T-cell (primary cell): ENCODE results near the gene RDH12. TPM values are rescaled to one million over a fixed set of nuclear protein-coding genes. Genes with fewer than 3 reads are reported as not detected.

ENCODE experiments used
- ATAC-seq, 4 experiments: fragments of 200-7000 bp in 3 of 4; fragments of 150-1000 bp in 1 of 4; cut with Tn5 transposase; replicated peaks in 1 of 4; 1 replicate in 3 of 4; 2 replicates in 1 of 4; pipeline ENCODE4 v1.10.0; 2021; ENCODE audit warnings: moderate library complexity in 3 of 4, mild to moderate bottlenecking in 2 of 4, moderate number of reproducible peaks in 1 of 4
- CTCF ChIA-PET, 2 donors: fragments of 300-600 bp; sonication (Branson Sonifier 250); formaldehyde crosslinking; loops; one replicate each; lab custom pipeline; 2022; ENCODE audit warnings: antibody characterized with exemption in 2 of 2; lab: Charles Lee
- POLR2A ChIA-PET, 2 donors: fragments of 300-600 bp; sonication (Branson Sonifier 250); formaldehyde crosslinking; loops; one replicate each; lab custom pipeline; 2022; ENCODE audit warnings: antibody characterized with exemption in 2 of 2; lab: Charles Lee
- DNase-seq, 35 experiments: peaks; one replicate each; pipeline versions ENCODE4 v3.0.0 to v3.0.0-alpha.2; 2013 to 2023
- H3K27ac ChIP-seq: one replicate; pipeline ENCODE4 v1.5.1; 2013; ENCODE audit warnings: low read length
- H3K27me3 ChIP-seq, 2 experiments: replicated peaks in 1 of 2; 1 replicate in 1 of 2; 2 replicates in 1 of 2; pipeline versions ENCODE4 v1.6.1 to v1.7.0; 2013; ENCODE audit warnings: low read length in 1 of 2, mixed read lengths in 1 of 2; ENCODE audit not compliant: control insufficient read depth in 2 of 2, insufficient read depth in 2 of 2; ENCODE audit errors: extremely low read depth in 1 of 2
- H3K36me3 ChIP-seq, 2 donors: 1 replicate in 1 of 2; 2 replicates in 1 of 2; pipeline versions ENCODE4 v1.6.1 to v1.7.0; 2013; ENCODE audit warnings: low read length in 1 of 2; ENCODE audit not compliant: control insufficient read depth in 2 of 2, insufficient read depth in 1 of 2; ENCODE audit errors: extremely low read depth in 1 of 2
- H3K4me1 ChIP-seq, 2 experiments: 1 replicate in 1 of 2; 2 replicates in 1 of 2; pipeline versions ENCODE4 v1.6.1 to v1.7.0; 2013; ENCODE audit warnings: low read length in 2 of 2, mixed read lengths in 1 of 2; ENCODE audit not compliant: insufficient read depth in 2 of 2, control insufficient read depth in 1 of 2; ENCODE audit errors: extremely low read depth in 1 of 2
- H3K4me3 ChIP-seq, 2 donors: 1 replicate in 1 of 2; 2 replicates in 1 of 2; pipeline versions ENCODE4 v1.5.1 to v1.7.0; 2013; ENCODE audit warnings: mild to moderate bottlenecking in 2 of 2, low read length in 1 of 2, moderate library complexity in 1 of 2; ENCODE audit not compliant: control insufficient read depth in 1 of 2; ENCODE audit errors: extremely low read depth in 1 of 2
- H3K9me3 ChIP-seq: 2 replicates; pipeline ENCODE4 v1.7.0; 2013
- H3K27ac Mint-ChIP-seq, 2 donors: one replicate each; pipeline ENCODE4 v1.8.0; 2020 to 2021; ENCODE audit warnings: mild to moderate bottlenecking in 2 of 2, mixed read lengths in 2 of 2
- H3K27me3 Mint-ChIP-seq, 2 donors: one replicate each; pipeline ENCODE4 v1.8.0; 2021 to 2022; ENCODE audit warnings: mixed read lengths in 2 of 2
- H3K36me3 Mint-ChIP-seq: one replicate; pipeline ENCODE4 v1.8.0; 2021; ENCODE audit warnings: mixed read lengths
- H3K4me1 Mint-ChIP-seq, 3 donors: one replicate each; pipeline ENCODE4 v1.8.0; 2020 to 2022; ENCODE audit warnings: mixed read lengths in 3 of 3, mild to moderate bottlenecking in 1 of 3
- H3K4me3 Mint-ChIP-seq, 3 donors: one replicate each; pipeline ENCODE4 v1.8.0; 2020 to 2022; ENCODE audit warnings: mild to moderate bottlenecking in 3 of 3, mixed read lengths in 3 of 3, moderate library complexity in 3 of 3
- H3K9me3 Mint-ChIP-seq, 3 donors: one replicate each; pipeline ENCODE4 v1.8.0; 2020 to 2022; ENCODE audit warnings: mixed read lengths in 3 of 3
- WGBS: methylation state at CpG from one replicate; pipeline ENCODE4 v1.1.5; 2013; ENCODE audit warnings: missing lambda C conversion rate; ENCODE audit not compliant: insufficient coverage; 5-methylcytosine and 5-hydroxymethylcytosine counted together
- total RNA-seq, 35 experiments: library from RNA in 6 of 35; stranded (reverse) in 6 of 35; fragments of 120-200 nt in 1 of 35; gene quantifications; one replicate each; pipeline versions ENCODE4 v1.2.1 to v1.2.4 and lab custom pipeline; 2013 to 2026

Gene RDH12
- total RNA-seq, 5 donors from 2014 or later (not counting 1 experiment from before 2014, with no cell fraction given): not detected

GRCh38 chr14:67773844-67774377, 72.2 kb downstream of the RDH12 start:
- CTCF ChIA-PET: interaction anchor here (0.6 to 0.7 kb wide), 2 partner anchors 175 to 326 kb away, joined by 3 to 6 read pairs; no protein-coding TSS in a partner anchor
- DNase-seq: no peak

DNA sequence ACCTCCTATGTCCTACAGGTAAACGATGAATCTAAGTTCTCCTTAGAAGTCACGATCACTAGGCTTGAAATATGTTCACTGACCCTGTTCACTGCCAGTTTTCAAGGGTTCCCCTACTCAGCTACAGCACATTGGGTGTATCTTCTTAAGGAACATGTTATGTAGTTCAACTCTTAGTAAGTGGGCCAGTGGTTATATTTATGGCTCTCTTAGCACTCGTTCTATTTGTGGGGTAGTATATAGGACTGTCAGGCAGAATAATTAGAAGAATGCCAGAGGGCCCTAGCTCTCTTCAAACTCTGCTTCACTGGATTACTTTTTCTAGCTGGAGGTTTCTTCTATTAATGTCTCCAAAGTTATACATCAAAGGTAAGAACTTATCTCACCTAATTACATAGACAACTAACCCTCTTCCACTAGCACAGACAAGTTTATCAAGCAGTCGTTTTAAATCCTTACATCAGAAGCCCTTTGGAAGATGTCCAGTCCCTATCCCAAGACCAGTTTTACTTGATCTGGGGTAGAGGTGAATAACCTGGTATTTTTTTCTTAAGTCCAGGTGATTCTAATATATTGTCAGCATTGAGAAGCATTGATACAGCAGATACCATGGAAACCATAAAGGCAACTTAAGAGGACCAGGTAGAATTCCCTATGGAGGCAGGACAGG, 75.1 kb downstream of the RDH12 start:
- CTCF ChIA-PET: no interaction called here
- H3K36me3 ChIP-seq: peaks cover 7 to 91% of the 10 kb centered on the region in 2 donors
- H3K4me3 Mint-ChIP-seq: no peak overlapping the region

More at GRCh38 chr14:67773844-67774377, 72.2 kb downstream of the RDH12 start:
- Histone ChIP-seq H3K27me3 (no peaks in the 10 kb centered on the region), H3K27ac (no peak overlapping the region), H3K4me1 (no peaks in the 10 kb centered on the region), H3K9me3 (no peaks in the 10 kb centered on the region), H3K36me3 (peaks cover 7 to 93% of the 10 kb centered on the region in 2 donors), H3K4me3 (no peak overlapping the region)
- no peaks in the 10 kb centered on the region for H3K9me3 Mint-ChIP-seq
- no peaks in the 10 kb centered on the region for H3K27me3 Mint-ChIP-seq
- POLR2A ChIA-PET: no interaction called here
- no peak overlapping the region for H3K4me3 Mint-ChIP-seq
- no peaks in the 10 kb centered on the region for H3K4me1 Mint-ChIP-seq
- H3K36me3 Mint-ChIP-seq: peaks cover 80% of the 10 kb centered on the region
- 100% methylated on average over 2 of the region's 5 CpGs for WGBS
- H3K27ac Mint-ChIP-seq: no peak overlapping the region
- no peak for ATAC-seq

GRCh38 chr14:67778792-67779191, 77.1 kb downstream of the RDH12 start:
- no peak overlapping the region for H3K4me3 Mint-ChIP-seq
- peaks cover 88% of the 10 kb centered on the region for H3K36me3 Mint-ChIP-seq
- Histone ChIP-seq H3K4me3 (no peak overlapping the region), H3K27ac (no peak overlapping the region), H3K36me3 (peaks cover 3 to 91% of the 10 kb centered on the region in 2 donors), H3K4me1 (no peaks in the 10 kb centered on the region), H3K27me3 (no peaks in the 10 kb centered on the region), H3K9me3 (no peaks in the 10 kb centered on the region)
- H3K27ac Mint-ChIP-seq: no peak overlapping the region
- DNase-seq: no peak
- no CpG with 5 or more reads among the region's 1 CpG for WGBS
- ChIA-PET CTCF (interaction anchor here in 1 of 2 donors (0.6 kb wide), 1 partner anchor 1065 kb away, joined by 3 read pairs; no protein-coding TSS in a partner anchor), POLR2A (no interaction called here)
- H3K27me3 Mint-ChIP-seq: no peaks in the 10 kb centered on the region
- H3K4me1 Mint-ChIP-seq: no peaks in the 10 kb centered on the region
- H3K9me3 Mint-ChIP-seq: no peaks in the 10 kb centered on the region
- ATAC-seq: no peak

More for the DNA sequence above, 75.1 kb downstream of the RDH12 start:
- Histone ChIP-seq H3K27me3 (no peaks in the 10 kb centered on the region), H3K4me3 (no peak overlapping the region), H3K4me1 (no peaks in the 10 kb centered on the region), H3K9me3 (no peaks in the 10 kb centered on the region), H3K27ac (no peak overlapping the region)
- DNase-seq (no peak), ATAC-seq (no peak)
- 100% methylated on average over 2 of the region's 4 CpGs for WGBS
- Mint-ChIP-seq H3K4me1 (no peaks in the 10 kb centered on the region), H3K27me3 (no peaks in the 10 kb centered on the region), H3K27ac (no peak overlapping the region), H3K9me3 (no peaks in the 10 kb centered on the region), H3K36me3 (peaks cover 85% of the 10 kb centered on the region)
- POLR2A ChIA-PET: no interaction called here

DNA sequence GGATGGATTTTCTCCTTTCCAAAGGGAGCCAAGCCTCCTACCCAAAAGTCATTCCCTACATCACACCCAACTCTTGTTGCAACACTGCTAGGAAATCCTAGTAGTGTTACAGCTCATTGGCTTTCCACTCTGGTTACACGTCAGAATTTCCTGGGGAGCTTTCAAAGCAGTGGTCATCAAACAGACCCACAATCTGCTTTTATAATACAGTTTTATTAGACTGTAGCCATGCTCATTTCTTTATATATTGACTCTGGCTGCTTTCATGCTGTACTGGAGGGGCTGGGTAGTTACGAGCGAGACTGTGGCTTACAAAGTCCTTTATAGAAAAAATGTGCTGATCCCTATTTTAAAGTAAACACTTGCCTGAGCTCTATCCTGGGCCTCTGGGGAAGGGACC, 80.4 kb downstream of the RDH12 start:
- H3K36me3 ChIP-seq: peaks cover 7 to 90% of the 10 kb centered on the region in 2 donors
- no peak overlapping the region for H3K27ac ChIP-seq
- no peak for DNase-seq
- POLR2A ChIA-PET: no interaction called here
- H3K4me1 ChIP-seq: no peaks in the 10 kb centered on the region
- H3K9me3 ChIP-seq: no peaks in the 10 kb centered on the region
- no peak for ATAC-seq
- Mint-ChIP-seq H3K9me3 (no peaks in the 10 kb centered on the region), H3K4me3 (no peak overlapping the region), H3K4me1 (no peaks in the 10 kb centered on the region), H3K36me3 (peaks cover 91% of the 10 kb centered on the region), H3K27me3 (no peaks in the 10 kb centered on the region), H3K27ac (no peak overlapping the region)
- CTCF ChIA-PET: no interaction called here
- 50% methylated on average over 2 of the region's 3 CpGs for WGBS
- H3K4me3 ChIP-seq: no peak overlapping the region
- no peaks in the 10 kb centered on the region for H3K27me3 ChIP-seq

Other genes with a start within 250 kb of the RDH12 start
- gene TMEM229B, start 213.2 kb upstream of the RDH12 start, total RNA-seq: 10 to 100 TPM; 19.0 to 41.7 (median 32.3) TPM
- gene PLEKHH1, start 168.6 kb upstream of the RDH12 start, total RNA-seq: 1 to 10 TPM in 1 of 5 donors, under 1 TPM in 4; 0.20 to 1.0 (median 0.58) TPM
- gene PIGH, start 101.6 kb upstream of the RDH12 start, total RNA-seq: 10 to 100 TPM; 28.7 to 46.8 (median 35.1) TPM
- gene ARG2, start 82.0 kb upstream of the RDH12 start, total RNA-seq: 1 to 10 TPM in 3 of 5 donors, under 1 TPM in 2; 0.62 to 2.6 (median 1.1) TPM
- 10 to 100 TPM; 41.6 to 66.9 (median 54.7) TPM for gene VTI1B, start 27.3 kb upstream of the RDH12 start, total RNA-seq
- gene RDH11, start 6.1 kb upstream of the RDH12 start, total RNA-seq: 10 to 100 TPM; 26.1 to 44.2 (median 40.0) TPM
- gene ZFYVE26, start 114.7 kb downstream of the RDH12 start, total RNA-seq: 10 to 100 TPM; 26.0 to 37.6 (median 32.5) TPM
- gene RAD51B, start 117.9 kb downstream of the RDH12 start, total RNA-seq: 10 to 100 TPM; 25.4 to 47.9 (median 30.0) TPM